WTC11 (cell line): ENCODE results near the gene WSB2. TPM values are rescaled to one million over a fixed set of nuclear protein-coding genes. Genes with fewer than 3 reads are reported as not detected.

Experiments used
- ATAC-seq: fragments of 200-7000 bp; cut with Tn5 transposase; 2 replicates; pipeline ENCODE4 v1.10.0; 2021; ENCODE audit warnings: mild to moderate bottlenecking, moderate library complexity
- CTCF ChIA-PET: fragments of 300-600 bp; sonication (Branson Sonifier 250); formaldehyde crosslinking; loops from one replicate; lab custom pipeline; 2021; ENCODE audit warnings: antibody characterized with exemption; lab: Charles Lee
- POLR2A ChIA-PET: fragments of 350-600 bp; sonication (Branson Sonifier 250); formaldehyde crosslinking; loops from one replicate; lab custom pipeline; 2021; ENCODE audit warnings: antibody characterized with exemption; lab: Charles Lee
- DNase-seq: peaks from one replicate; pipeline ENCODE4 v3.0.0; 2021; ENCODE audit warnings: low spot score
- H3K27ac Mint-ChIP-seq: 2 replicates; pipeline ENCODE4 v1.8.0; 2021; ENCODE audit warnings: mixed read lengths
- H3K27me3 Mint-ChIP-seq: 2 replicates; pipeline ENCODE4 v1.8.0; 2021; ENCODE audit warnings: low read depth, mild to moderate bottlenecking, moderate library complexity, mixed read lengths
- H3K36me3 Mint-ChIP-seq: 2 replicates; pipeline ENCODE4 v1.8.0; 2021; ENCODE audit warnings: mixed read lengths
- H3K4me1 Mint-ChIP-seq: 2 replicates; pipeline ENCODE4 v1.8.0; 2022; ENCODE audit warnings: mixed read lengths
- H3K4me3 Mint-ChIP-seq: 2 replicates; pipeline ENCODE4 v1.8.0; 2021; ENCODE audit warnings: mild to moderate bottlenecking, moderate library complexity, mixed read lengths
- H3K9me3 Mint-ChIP-seq: 2 replicates; pipeline ENCODE4 v1.8.0; 2021; ENCODE audit warnings: mixed read lengths
- CBFB ChIP-seq: sonication (generic); formaldehyde crosslinking; IDR thresholded peaks from 2 replicates; pipeline ENCODE4 v1.8.1; 2022; ENCODE audit warnings: mild to moderate bottlenecking, low read depth, missing genetic modification reagents
- EMX1 ChIP-seq: fragments of 250-450 bp; sonication (Bioruptor Pico); IDR thresholded peaks from 2 replicates; pipeline ENCODE4 v1.8.0; 2021; ENCODE audit warnings: mild to moderate bottlenecking
- ESRRA ChIP-seq: sonication (generic); formaldehyde crosslinking; IDR thresholded peaks from 2 replicates; pipeline ENCODE4 v1.8.1; 2022; ENCODE audit warnings: mild to moderate bottlenecking, missing genetic modification reagents, borderline replicate concordance
- FOXP1 ChIP-seq: sonication (generic); formaldehyde crosslinking; IDR thresholded peaks from 2 replicates; pipeline ENCODE4 v1.8.0; 2022; ENCODE audit warnings: missing genetic modification reagents, mild to moderate bottlenecking, moderate library complexity, borderline replicate concordance
- IRF2 ChIP-seq: sonication (generic); formaldehyde crosslinking; IDR thresholded peaks from 2 replicates; pipeline ENCODE4 v1.8.0; 2022; ENCODE audit warnings: low read depth, missing genetic modification reagents, borderline replicate concordance
- KAT7 ChIP-seq: sonication (generic); formaldehyde crosslinking; IDR thresholded peaks from 2 replicates; pipeline ENCODE4 v1.8.1; 2023; ENCODE audit warnings: missing genetic modification reagents, mild to moderate bottlenecking, borderline replicate concordance
- MYBL2 ChIP-seq: sonication (generic); formaldehyde crosslinking; IDR thresholded peaks from 2 replicates; pipeline ENCODE4 v1.8.1; 2023; ENCODE audit warnings: mild to moderate bottlenecking, moderate library complexity, missing genetic modification reagents
- PRRX2 ChIP-seq: fragments of 250-450 bp; sonication (Bioruptor Pico); IDR thresholded peaks from 2 replicates; pipeline ENCODE4 v1.8.0; 2021; ENCODE audit warnings: mild to moderate bottlenecking
- RELA ChIP-seq: sonication (generic); formaldehyde crosslinking; IDR thresholded peaks from 2 replicates; pipeline ENCODE4 v1.8.1; 2022; ENCODE audit warnings: missing genetic modification reagents, mild to moderate bottlenecking, borderline replicate concordance
- SMAD4 ChIP-seq: sonication (generic); formaldehyde crosslinking; IDR thresholded peaks from 2 replicates; pipeline ENCODE4 v1.8.0; 2022; ENCODE audit warnings: mild to moderate bottlenecking, missing genetic modification reagents
- SOX15 ChIP-seq: fragments of 250-450 bp; sonication (Bioruptor Pico); IDR thresholded peaks from 2 replicates; pipeline ENCODE4 v1.9.0; 2021; ENCODE audit warnings: mild to moderate bottlenecking
- TEAD1 ChIP-seq: sonication (generic); formaldehyde crosslinking; IDR thresholded peaks from 2 replicates; pipeline ENCODE4 v1.8.0; 2022; ENCODE audit warnings: mild to moderate bottlenecking, missing genetic modification reagents
- ZNF121 ChIP-seq: sonication (generic); formaldehyde crosslinking; IDR thresholded peaks from 2 replicates; pipeline ENCODE4 v1.8.0; 2023; ENCODE audit warnings: missing genetic modification reagents
- ZNF423 ChIP-seq: fragments of 250-450 bp; sonication (Bioruptor Pico); IDR thresholded peaks from 2 replicates; pipeline ENCODE4 v2.1.2; 2022; ENCODE audit warnings: mild to moderate bottlenecking, moderate library complexity
- ZNF671 ChIP-seq: fragments of 250-450 bp; sonication (Bioruptor Pico); IDR thresholded peaks from 2 replicates; pipeline ENCODE4 v1.8.0; 2021; ENCODE audit warnings: mild to moderate bottlenecking
- ZSCAN18 ChIP-seq: fragments of 250-450 bp; sonication (Bioruptor Pico); IDR thresholded peaks from 2 replicates; pipeline ENCODE4 v2.1.2; 2022; ENCODE audit warnings: mild to moderate bottlenecking, moderate library complexity
- total RNA-seq: library from RNA; stranded (reverse); gene quantifications from 3 replicates; pipeline ENCODE4 v1.2.3, GENCODE V29; 2021
- TF ChIP-seq, protein P1 (sequence below): sonication (generic); formaldehyde crosslinking; IDR thresholded peaks from 2 replicates; pipeline ENCODE4 v1.8.1; 2022; ENCODE audit warnings: low read depth, mild to moderate bottlenecking, moderate library complexity, missing genetic modification reagents, borderline replicate concordance
- TF ChIP-seq, protein P2 (sequence below): sonication (generic); formaldehyde crosslinking; IDR thresholded peaks from 2 replicates; pipeline ENCODE4 v1.8.1; 2023; ENCODE audit warnings: mild to moderate bottlenecking, missing genetic modification reagents
- TF ChIP-seq, protein P3 (sequence below): fragments of 250-450 bp; sonication (Bioruptor Pico); IDR thresholded peaks from 2 replicates; pipeline ENCODE4 v1.9.0; 2021; ENCODE audit warnings: moderate library complexity, mild to moderate bottlenecking, inconsistent platforms, borderline replicate concordance

Gene WSB2
- total RNA-seq, 1 experiment from 2014 or later, result 74.2 TPM

DNA sequence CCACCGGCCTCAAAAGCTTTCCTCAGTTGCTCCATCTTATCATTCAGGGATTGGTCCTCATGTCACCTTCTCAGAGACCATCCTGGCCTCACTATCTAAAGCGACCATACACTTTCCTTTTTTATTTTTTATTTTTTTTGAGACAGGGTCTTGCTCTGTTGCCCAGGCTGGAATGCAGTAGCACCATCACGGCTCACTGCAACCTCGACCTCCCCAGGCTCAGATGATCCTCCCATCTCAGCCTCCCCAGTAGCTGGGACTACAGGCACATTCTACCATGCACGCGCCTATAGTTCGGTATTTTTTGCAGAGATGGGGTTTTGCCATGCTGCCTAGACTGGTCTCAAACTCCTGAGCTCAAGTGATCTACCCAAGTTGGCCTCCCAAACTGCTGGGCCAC lies 2.8 kb downstream of the WSB2 start:
- peak; percentile 61 for TF ChIP-seq ZNF121 (CRISPR knock-in tag)
- no peak for TF ChIP-seq PRRX2
- no peak for TF ChIP-seq SOX15 (CRISPR knock-in tag)
- TF ChIP-seq, all 79 proteins: peak for 1
- CTCF ChIA-PET, result interaction anchor here (0.6 to 1.5 kb wide), 2 partner anchors 128 to 201 kb away, joined by 3 read pairs; no protein-coding TSS in a partner anchor
- Mint-ChIP-seq H3K4me3 (no peak overlapping the region), H3K36me3 (0 out of 2 replicates have a peak, but pooled peaks cover 2% of the 10 kb centered on the region), H3K4me1 (peaks cover 32% of the 10 kb centered on the region), H3K9me3 (no peaks in the 10 kb centered on the region), H3K27ac (no peak overlapping the region; the same call in 1 of the 2 replicates), H3K27me3 (no peaks in the 10 kb centered on the region)
- POLR2A ChIA-PET, result no interaction called here
- ATAC-seq, result no peak
- no peak for DNase-seq

DNA sequence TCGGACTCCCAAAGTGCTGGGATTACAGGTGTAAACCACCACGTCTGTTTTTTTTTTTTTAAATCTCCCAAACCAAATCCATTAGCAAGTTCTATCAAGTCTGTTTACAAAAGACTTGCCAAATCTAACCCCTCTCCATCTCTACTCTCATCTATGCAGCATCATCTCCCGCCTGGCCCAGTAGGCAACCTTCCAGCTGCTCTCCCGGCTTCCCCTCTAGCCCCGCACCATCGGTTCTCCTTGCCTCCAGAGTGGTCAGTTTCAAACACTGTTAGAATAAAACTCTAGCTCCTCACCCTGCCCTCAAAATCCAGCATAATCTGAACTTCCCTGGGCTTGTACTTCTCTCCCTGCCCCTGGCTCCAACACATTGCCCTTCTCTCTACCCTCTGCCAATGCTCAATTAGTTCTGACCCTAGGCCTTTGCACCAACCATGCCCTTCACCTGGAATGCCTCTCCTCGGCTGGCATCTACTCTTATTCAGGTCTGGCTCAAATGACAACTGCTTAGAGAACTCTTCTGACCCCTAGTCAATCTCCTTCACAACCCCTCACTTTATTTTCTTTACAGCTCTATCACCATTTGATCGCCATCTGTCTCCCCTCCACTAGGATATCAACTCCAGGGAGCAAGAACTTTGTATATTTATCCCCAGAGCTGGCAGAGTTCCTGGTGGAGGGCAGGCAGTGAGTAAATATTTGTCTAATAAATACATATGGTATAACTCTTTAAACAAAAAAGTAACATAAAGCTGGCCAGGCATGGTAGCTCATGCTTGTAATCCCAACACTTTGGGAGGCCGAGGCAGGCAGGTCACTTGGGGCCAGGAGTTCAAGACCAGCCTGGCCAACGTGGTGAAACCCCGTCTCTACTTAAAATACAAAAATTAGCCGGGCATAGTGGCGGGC lies 4.9 kb downstream of the WSB2 start:
- Mint-ChIP-seq H3K4me3 (no peak overlapping the region), H3K27me3 (no peaks in the 10 kb centered on the region), H3K27ac (peak overlapping the region; percentile 86), H3K4me1 (peaks cover 31% of the 10 kb centered on the region), H3K36me3 (peaks cover 14% of the 10 kb centered on the region), H3K9me3 (no peaks in the 10 kb centered on the region)
- DNase-seq (no peak), ATAC-seq (no peak)
- TF ChIP-seq ZNF423 (CRISPR knock-in tag) (no peak), ZSCAN18 (no peak), IRF2 (no peak), ESRRA (no peak), FOXP1 (CRISPR knock-in tag) (no peak), MYBL2 (CRISPR knock-in tag) (no peak), KAT7 (CRISPR knock-in tag) (no peak), CBFB (no peak), EMX1 (CRISPR knock-in tag) (no peak), TEAD1 (CRISPR knock-in tag) (no peak), SMAD4 (no peak), ZNF671 (CRISPR knock-in tag) (no peak), ZNF121 (CRISPR knock-in tag) (no peak), RELA (CRISPR knock-in tag) (no peak)
- TF ChIP-seq, protein P1, sequence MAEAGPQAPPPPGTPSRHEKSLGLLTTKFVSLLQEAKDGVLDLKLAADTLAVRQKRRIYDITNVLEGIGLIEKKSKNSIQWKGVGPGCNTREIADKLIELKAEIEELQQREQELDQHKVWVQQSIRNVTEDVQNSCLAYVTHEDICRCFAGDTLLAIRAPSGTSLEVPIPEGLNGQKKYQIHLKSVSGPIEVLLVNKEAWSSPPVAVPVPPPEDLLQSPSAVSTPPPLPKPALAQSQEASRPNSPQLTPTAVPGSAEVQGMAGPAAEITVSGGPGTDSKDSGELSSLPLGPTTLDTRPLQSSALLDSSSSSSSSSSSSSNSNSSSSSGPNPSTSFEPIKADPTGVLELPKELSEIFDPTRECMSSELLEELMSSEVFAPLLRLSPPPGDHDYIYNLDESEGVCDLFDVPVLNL (CRISPR knock-in tag), result no peak
- TF ChIP-seq, protein P2, sequence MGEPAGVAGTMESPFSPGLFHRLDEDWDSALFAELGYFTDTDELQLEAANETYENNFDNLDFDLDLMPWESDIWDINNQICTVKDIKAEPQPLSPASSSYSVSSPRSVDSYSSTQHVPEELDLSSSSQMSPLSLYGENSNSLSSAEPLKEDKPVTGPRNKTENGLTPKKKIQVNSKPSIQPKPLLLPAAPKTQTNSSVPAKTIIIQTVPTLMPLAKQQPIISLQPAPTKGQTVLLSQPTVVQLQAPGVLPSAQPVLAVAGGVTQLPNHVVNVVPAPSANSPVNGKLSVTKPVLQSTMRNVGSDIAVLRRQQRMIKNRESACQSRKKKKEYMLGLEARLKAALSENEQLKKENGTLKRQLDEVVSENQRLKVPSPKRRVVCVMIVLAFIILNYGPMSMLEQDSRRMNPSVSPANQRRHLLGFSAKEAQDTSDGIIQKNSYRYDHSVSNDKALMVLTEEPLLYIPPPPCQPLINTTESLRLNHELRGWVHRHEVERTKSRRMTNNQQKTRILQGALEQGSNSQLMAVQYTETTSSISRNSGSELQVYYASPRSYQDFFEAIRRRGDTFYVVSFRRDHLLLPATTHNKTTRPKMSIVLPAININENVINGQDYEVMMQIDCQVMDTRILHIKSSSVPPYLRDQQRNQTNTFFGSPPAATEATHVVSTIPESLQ (CRISPR knock-in tag), result no peak
- TF ChIP-seq, protein P3, sequence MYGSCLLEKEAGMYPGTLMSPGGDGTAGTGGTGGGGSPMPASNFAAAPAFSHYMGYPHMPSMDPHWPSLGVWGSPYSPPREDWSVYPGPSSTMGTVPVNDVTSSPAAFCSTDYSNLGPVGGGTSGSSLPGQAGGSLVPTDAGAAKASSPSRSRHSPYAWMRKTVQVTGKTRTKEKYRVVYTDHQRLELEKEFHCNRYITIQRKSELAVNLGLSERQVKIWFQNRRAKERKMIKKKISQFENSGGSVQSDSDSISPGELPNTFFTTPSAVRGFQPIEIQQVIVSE (CRISPR knock-in tag), result no peak
- ChIA-PET POLR2A (interaction anchor here (0.6 to 1.1 kb wide), 2 partner anchors 80 to 1877 kb away, joined by 3 to 4 read pairs; partner anchors contain the start of gene PEBP1), CTCF (interaction anchor here (0.5 to 3.2 kb wide), 7 partner anchors 9 to 181 kb away, joined by 3 to 44 read pairs (median 4); no protein-coding TSS in a partner anchor)
